Measurements from ENCODE around the gene UXS1.

The UXS1 gene

DNA sequence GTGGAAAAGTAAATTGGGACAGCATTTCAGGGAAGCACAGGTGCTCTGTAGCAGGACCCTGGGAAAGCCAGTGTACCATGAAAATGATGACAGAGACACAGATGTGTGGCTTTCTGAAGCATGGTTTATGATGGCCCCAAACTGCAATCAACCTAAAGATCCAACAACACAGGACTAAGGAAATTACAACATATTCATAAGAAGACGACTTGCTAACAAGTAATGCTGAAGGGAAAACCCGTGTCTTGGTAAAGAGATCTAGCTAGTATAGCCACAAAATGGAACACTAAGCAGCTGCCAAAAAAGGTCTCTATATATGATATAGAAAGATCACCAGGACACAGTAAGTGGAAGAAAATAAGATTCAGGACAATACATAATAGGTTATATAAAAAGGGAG lies 53.2 kb downstream of the UXS1 start:
- H2AFZ ChIP-seq (ENCODE audit: low read length), result no peak overlapping the region
- H4K20me1 ChIP-seq (ENCODE audit: insufficient read depth, low read length, poor library complexity, severe bottlenecking), result peaks cover 3% of the 10 kb centered on the region
- H3F3A ChIP-seq (ENCODE audit: low read depth), result no peaks in the 10 kb centered on the region
- no peak overlapping the region for H3K4me2 ChIP-seq (ENCODE audit: low read depth, low read length, poor library complexity, severe bottlenecking)
- H3K27me3 ChIP-seq (ENCODE audit: insufficient read depth, low read length, poor library complexity, severe bottlenecking), result no peaks in the 10 kb centered on the region
- peaks cover 42% of the 10 kb centered on the region; the same call in 1 of the 2 replicates for H3K36me3 ChIP-seq (ENCODE audit: insufficient read depth, low read length)
- no peaks in the 10 kb centered on the region for H3K9me3 ChIP-seq (ENCODE audit: insufficient read depth, low read depth, low read length)
- H3K4me3 ChIP-seq (ENCODE audit: low read length, poor library complexity, severe bottlenecking), result no peak overlapping the region
- no peak for TF ChIP-seq EZH2phosphoT487 (IDR thresholded peaks at IDR 0.05; ENCODE audit: borderline replicate concordance)
- TF ChIP-seq, protein P1, sequence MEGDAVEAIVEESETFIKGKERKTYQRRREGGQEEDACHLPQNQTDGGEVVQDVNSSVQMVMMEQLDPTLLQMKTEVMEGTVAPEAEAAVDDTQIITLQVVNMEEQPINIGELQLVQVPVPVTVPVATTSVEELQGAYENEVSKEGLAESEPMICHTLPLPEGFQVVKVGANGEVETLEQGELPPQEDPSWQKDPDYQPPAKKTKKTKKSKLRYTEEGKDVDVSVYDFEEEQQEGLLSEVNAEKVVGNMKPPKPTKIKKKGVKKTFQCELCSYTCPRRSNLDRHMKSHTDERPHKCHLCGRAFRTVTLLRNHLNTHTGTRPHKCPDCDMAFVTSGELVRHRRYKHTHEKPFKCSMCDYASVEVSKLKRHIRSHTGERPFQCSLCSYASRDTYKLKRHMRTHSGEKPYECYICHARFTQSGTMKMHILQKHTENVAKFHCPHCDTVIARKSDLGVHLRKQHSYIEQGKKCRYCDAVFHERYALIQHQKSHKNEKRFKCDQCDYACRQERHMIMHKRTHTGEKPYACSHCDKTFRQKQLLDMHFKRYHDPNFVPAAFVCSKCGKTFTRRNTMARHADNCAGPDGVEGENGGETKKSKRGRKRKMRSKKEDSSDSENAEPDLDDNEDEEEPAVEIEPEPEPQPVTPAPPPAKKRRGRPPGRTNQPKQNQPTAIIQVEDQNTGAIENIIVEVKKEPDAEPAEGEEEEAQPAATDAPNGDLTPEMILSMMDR (conservative IDR thresholded peaks at IDR 0.05; ENCODE audit: low read length), result no peak
- no peak overlapping the region for H3K9ac ChIP-seq (ENCODE audit: low read depth, low read length, poor library complexity, severe bottlenecking)
- H3K9me2 ChIP-seq (replicated peaks; ENCODE audit: low read depth, low read length), result no peaks in the 10 kb centered on the region
- peaks cover 50% of the 10 kb centered on the region for H3K79me2 ChIP-seq (ENCODE audit: insufficient read depth, low read length)
- peaks cover 26% of the 10 kb centered on the region for H3K4me1 ChIP-seq (ENCODE audit: insufficient read depth, low read length, poor library complexity, severe bottlenecking)

DNA sequence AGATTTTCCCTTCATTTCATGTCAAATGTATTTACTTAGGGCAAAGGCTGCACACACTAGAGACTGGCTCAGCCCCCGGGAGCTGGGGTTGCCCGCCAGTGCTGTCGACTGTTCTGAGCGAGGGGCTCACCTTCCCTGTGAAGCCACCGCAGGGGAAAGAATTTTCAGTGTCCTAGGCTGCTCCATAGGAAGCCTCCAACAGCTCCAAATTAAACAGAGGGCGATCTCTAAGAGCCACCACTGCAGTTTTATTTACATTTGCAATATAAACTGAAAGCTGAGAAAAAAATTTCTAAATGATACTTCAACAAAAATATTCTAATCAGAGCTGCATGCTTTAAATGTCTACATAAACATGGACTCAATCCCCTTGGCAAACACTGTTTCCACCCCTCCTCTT lies 54.0 kb downstream of the UXS1 start:
- Histone ChIP-seq H3F3A (ENCODE audit: low read depth) (no peaks in the 10 kb centered on the region), H4K20me1 (ENCODE audit: insufficient read depth, low read length, poor library complexity, severe bottlenecking) (peaks cover 3% of the 10 kb centered on the region), H3K79me2 (ENCODE audit: insufficient read depth, low read length) (peaks cover 50% of the 10 kb centered on the region), H3K4me1 (ENCODE audit: insufficient read depth, low read length, poor library complexity, severe bottlenecking) (peaks cover 26% of the 10 kb centered on the region), H3K9me3 (ENCODE audit: insufficient read depth, low read depth, low read length) (no peaks in the 10 kb centered on the region), H3K36me3 (ENCODE audit: insufficient read depth, low read length) (peaks cover 38% of the 10 kb centered on the region; the same call in 1 of the 2 replicates), H3K4me3 (ENCODE audit: low read length, poor library complexity, severe bottlenecking) (no peak overlapping the region), H2AFZ (ENCODE audit: low read length) (no peak overlapping the region), H3K4me2 (ENCODE audit: low read depth, low read length, poor library complexity, severe bottlenecking) (no peak overlapping the region), H3K9ac (ENCODE audit: low read depth, low read length, poor library complexity, severe bottlenecking) (no peak overlapping the region), H3K9me2 (replicated peaks; ENCODE audit: low read depth, low read length) (no peaks in the 10 kb centered on the region), H3K27me3 (ENCODE audit: insufficient read depth, low read length, poor library complexity, severe bottlenecking) (no peaks in the 10 kb centered on the region)
- TF ChIP-seq EZH2phosphoT487 (IDR thresholded peaks at IDR 0.05; ENCODE audit: borderline replicate concordance), result no peak
- TF ChIP-seq, protein P1 (conservative IDR thresholded peaks at IDR 0.05; ENCODE audit: low read length), result no peak

DNA sequence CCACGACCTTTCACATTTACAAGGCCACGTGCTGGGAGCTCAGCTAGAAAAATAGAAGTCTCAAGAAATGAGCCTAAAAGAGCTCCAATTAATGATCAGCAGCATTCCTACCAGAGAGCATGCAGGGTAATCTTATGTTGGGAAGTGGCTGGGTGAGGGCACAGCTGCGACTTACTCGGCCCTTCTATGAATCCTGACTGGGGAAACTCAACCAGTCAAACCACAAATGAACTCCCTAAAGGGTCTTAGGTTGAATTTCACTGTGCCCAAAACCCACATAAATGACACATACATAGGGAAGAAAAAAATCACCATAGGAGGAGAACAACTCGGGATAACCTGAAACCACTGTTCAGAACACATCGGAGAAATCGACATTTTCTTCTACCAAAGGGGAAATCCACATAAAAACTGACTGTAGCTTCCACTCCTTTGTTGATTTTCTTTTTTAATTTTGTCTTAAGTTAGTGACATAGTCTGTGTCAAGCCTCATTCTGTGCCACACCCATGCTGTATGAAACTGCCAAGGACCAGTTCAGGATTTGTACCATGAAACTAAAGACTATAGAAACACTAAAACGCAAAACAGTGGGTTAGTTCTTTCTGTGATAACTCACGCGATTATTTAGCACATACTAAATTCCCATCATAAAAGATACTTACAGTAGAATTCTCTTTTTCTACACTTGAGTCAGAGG lies 54.7 kb downstream of the UXS1 start:
- Histone ChIP-seq H4K20me1 (ENCODE audit: insufficient read depth, low read length, poor library complexity, severe bottlenecking) (peaks cover 3% of the 10 kb centered on the region), H3K4me1 (ENCODE audit: insufficient read depth, low read length, poor library complexity, severe bottlenecking) (peaks cover 26% of the 10 kb centered on the region), H3K79me2 (ENCODE audit: insufficient read depth, low read length) (peaks cover 50% of the 10 kb centered on the region), H3K9ac (ENCODE audit: low read depth, low read length, poor library complexity, severe bottlenecking) (no peak overlapping the region), H3K27me3 (ENCODE audit: insufficient read depth, low read length, poor library complexity, severe bottlenecking) (no peaks in the 10 kb centered on the region), H3K4me3 (ENCODE audit: low read length, poor library complexity, severe bottlenecking) (no peak overlapping the region), H3K9me3 (ENCODE audit: insufficient read depth, low read depth, low read length) (no peaks in the 10 kb centered on the region), H2AFZ (ENCODE audit: low read length) (no peak overlapping the region), H3K9me2 (replicated peaks; ENCODE audit: low read depth, low read length) (no peaks in the 10 kb centered on the region), H3K4me2 (ENCODE audit: low read depth, low read length, poor library complexity, severe bottlenecking) (peak overlapping the region; percentile 15), H3F3A (ENCODE audit: low read depth) (no peaks in the 10 kb centered on the region), H3K36me3 (ENCODE audit: insufficient read depth, low read length) (peaks cover 30% of the 10 kb centered on the region; the same call in 1 of the 2 replicates)
- no peak for TF ChIP-seq EZH2phosphoT487 (IDR thresholded peaks at IDR 0.05; ENCODE audit: borderline replicate concordance)
- TF ChIP-seq, protein P1 (conservative IDR thresholded peaks at IDR 0.05; ENCODE audit: low read length), result no peak

All from Loucy (cell line).